H1 (cell line): ENCODE measurements around the gene NT5DC1.

Experiments used
- CTCF ChIP-seq, 3 experiments: IDR thresholded peaks; 1 replicate in 2 of 3; 2 replicates in 1 of 3; pipeline versions ENCODE4 v1.5.1 to v1.6.1; 2011; ENCODE audit warnings: low read length in 3 of 3, mild to moderate bottlenecking in 3 of 3, inconsistent platforms in 2 of 3, low read depth in 1 of 3, moderate library complexity in 1 of 3; ENCODE audit not compliant: insufficient read depth in 1 of 3; ENCODE audit errors: control extremely low read depth in 1 of 3
- JUND ChIP-seq: IDR thresholded peaks from 2 replicates; pipeline ENCODE4 v1.6.1; 2011; ENCODE audit warnings: mild to moderate bottlenecking, improper control_type of control experiment, low read length

- TF ChIP-seq JUND = no peak
- no peak for TF ChIP-seq CTCF (IDR thresholded peaks at IDR 0.05; ENCODE audit: control extremely low read depth in 1 of 3, insufficient read depth in 1 of 3, low read depth in 1 of 3, low read length in 3 of 3)
Observed at GRCh38 chr6:116165596-116165995, 64.9 kb downstream of the NT5DC1 start.
